LHCN-M2 (cell line): ENCODE data around the gene LMTK3. TPM values are rescaled to one million over a fixed set of nuclear protein-coding genes. Genes with fewer than 3 reads are reported as not detected.

Source experiments
- DNase-seq: peaks from one replicate; pipeline ENCODE4 v3.0.0-alpha.2; 2012; ENCODE audit warnings: low read depth
- total RNA-seq: library from RNA; depleted of rRNA; stranded (reverse); fragments of >200 nt; gene quantifications from 2 replicates; pipeline ENCODE4 v1.2.3, GENCODE V29; 2014

LMTK3 gene
- total RNA-seq, 1 experiment from 2014 or later: 0.06 TPM

DNA sequence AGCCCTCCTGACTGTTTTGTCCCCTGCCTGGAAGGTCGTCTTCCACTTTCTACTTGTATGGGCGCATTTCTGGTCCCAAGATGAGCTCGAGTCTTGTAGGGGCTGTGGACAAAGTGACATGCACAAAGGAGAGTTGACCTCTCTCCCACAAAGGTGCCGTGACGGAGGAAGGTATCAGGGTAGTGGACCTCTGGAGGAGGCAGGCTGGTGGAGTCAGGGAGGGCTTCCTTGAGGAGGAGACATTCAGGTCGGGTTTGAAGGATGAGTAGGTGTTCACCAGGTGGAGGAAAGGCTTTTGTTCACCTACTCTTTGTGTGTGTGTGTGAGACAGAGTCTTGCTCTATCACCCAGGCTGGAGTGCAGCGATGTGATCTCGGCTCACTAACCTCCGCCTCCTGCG, 40.8 kb downstream of the LMTK3 start:
- no peak for DNase-seq

- DNase-seq: no peak
These were observed 41.5 kb downstream of the LMTK3 start for GRCh38 chr19:48469934-48470680.

DNA sequence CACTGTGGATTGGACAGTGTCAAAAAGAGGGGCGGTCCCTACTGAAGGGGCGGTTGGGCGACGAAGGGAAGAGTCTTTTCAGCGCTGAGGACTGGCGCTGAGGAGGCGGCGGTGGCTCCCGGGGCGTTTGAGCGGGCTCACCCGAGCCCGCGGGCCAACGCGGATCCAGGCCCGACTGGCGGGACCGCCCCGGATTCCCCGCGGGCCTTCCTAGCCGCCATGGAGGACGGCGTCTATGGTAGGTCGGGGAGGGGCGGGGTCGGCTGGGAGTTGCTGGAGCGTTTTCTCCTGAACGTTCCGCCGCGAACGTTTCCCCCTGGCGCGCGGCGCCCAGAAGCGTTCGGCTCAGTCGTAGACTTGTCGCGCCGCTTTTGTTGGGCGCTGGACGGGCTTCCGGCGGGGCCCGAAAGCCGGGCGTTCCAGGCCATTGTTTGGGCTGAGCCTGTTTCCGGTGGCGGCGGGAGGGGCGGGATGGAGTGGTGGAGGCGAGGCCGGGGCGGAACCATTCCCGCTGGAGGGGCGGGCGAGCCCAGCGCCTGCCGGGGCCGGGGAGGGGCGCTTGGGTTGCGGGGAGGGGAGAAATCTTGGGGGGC, 42.2 kb downstream of the LMTK3 start, which contains the start of gene CYTH2:
Gene CYTH2 (plus strand): TSS at position 81 of the 593 bp plus-strand sequence. CDS start 139 bp downstream, at position 220.
- peak; percentile 79 for DNase-seq

GRCh38 chr19:48468772-48469288, 42.8 kb downstream of the LMTK3 start:
- DNase-seq: peak; percentile 100

- no peak for DNase-seq
These were observed 44.9 kb downstream of the LMTK3 start for GRCh38 chr19:48466561-48467325.

DNA sequence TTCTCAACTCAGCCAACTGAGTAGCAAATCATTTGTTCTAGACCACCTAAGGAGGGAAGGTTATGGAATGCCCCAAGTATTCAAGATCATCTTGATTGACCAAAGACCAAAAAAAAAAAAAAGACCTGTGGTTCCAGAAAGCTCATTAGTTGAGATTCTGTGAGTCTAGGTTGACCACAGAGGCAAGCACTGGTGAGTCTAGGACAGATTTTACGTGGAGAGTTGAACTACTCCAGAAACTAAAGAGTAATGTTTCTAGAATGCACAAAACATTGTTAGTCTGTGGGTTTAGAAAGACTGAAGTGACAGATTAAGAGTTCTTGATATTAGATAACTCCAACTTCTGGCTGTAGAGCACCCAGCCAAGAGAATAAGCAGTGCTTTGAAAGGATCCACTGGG, 46.4 kb downstream of the LMTK3 start:
- no peak for DNase-seq

DNA sequence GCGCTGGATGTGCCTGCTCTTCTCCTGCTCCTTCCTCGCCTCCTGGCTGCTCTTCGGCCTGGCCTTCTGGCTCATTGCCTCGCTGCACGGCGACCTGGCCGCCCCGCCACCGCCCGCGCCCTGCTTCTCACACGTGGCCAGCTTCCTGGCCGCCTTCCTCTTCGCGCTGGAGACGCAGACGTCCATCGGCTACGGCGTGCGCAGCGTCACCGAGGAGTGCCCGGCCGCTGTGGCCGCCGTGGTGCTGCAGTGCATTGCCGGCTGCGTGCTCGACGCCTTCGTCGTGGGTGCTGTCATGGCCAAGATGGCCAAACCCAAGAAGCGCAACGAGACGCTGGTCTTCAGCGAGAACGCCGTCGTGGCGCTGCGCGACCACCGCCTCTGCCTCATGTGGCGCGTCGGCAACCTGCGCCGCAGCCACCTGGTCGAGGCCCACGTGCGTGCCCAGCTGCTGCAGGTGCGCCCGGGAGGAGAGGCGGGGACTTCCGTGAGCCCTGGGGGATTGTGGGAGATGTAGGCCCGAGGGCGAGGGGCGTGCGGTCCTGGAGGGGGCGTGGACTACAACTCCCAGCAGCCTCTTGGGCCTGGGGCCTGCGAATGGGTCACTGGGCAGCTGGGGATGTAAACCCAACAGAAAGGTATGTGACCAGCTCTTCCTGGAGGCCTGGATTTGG, 49.5 kb downstream of the LMTK3 start:
- DNase-seq: no peak

DNA sequence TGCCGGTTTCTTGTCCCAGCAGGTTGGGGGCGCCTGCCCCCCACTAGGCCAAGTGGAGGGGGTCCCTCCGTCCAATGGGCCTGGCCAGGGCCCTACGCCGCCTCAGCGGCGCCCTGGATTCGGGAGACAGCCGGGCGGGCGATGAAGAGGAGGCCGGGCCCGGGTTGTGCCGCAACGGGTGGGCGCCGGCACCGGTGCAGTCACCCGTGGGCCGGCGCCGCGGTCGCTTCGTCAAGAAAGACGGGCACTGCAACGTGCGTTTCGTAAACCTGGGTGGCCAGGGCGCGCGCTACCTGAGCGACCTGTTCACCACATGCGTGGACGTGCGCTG, 50.0 kb downstream of the LMTK3 start:
- no peak for DNase-seq

GRCh38 chr19:48458016-48458415, 53.6 kb downstream of the LMTK3 start:
- DNase-seq: peak; percentile 70

- no peak for DNase-seq
These were observed 54.8 kb downstream of the LMTK3 start for GRCh38 chr19:48456864-48457263.

DNA sequence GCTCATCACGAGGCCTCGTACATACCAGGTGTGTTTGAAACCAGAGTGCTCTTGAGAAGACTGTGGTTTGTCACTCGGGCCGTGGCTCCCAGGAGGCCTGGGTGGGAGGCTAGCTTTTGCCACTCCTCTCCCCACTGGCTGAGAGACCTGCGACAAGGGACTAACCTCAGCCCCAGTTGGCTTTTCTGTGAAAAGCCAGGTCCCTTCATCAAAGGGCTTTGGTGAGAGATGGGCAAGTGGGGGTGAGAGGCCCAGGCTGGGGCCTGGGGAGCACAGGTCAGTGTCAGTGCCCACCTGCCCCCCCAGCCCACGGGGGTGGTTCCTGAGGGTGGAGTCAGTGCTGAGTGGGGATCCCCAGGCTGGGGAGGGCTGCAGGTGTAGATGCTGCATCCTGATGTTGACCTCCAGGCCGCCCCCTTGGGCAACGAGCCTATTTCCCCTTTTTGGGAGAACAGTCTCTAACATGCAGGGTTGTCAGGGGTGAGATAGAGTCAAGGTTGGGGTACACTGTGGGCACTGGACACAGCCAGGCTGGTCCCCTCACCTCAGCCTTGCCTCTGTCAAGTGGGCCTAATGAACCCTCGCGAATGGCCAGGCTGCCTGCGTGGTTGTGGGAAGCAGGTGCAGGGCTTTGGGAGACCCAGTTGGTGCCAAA, 55.6 kb downstream of the LMTK3 start:
- DNase-seq: no peak

GRCh38 chr19:48455171-48455907, 56.3 kb downstream of the LMTK3 start, which contains the start of gene KCNJ14:
TSS of gene KCNJ14 (plus strand) at chr19:48455574. CDS start at chr19:48461725, 6,151 bp downstream.
- no peak for DNase-seq

DNA sequence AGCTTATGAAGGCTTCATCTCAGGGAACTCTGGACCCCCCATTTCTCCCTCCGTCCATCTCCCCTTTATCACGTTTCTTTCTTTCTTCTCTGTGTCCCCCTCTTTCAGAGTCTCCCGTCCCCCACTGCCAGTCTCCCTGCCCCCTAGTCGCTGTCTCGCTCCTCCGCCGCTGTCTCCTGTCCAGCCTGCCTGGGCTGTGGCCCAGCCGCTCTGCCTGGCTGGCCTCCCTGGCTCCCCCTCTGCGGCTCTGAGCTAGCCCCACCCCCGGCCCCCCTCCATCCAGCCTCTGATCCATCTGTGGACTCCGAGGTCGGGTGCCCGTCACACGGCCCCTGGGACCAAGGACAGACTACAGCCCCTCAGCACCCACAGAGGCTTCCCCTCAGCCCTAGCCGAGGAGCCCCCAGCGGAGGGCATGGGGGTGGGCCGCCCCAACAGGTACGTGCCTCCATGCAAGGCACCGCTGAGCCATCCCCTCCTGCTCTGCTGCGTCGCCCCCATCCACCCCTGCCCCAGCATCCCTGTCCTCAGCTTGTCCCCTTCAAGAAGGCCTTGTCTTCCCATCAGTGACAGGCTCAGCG, 57.4 kb downstream of the LMTK3 start:
- DNase-seq: no peak

- no peak for DNase-seq
These were observed 59.1 kb downstream of the LMTK3 start for GRCh38 chr19:48452289-48453190.

- DNase-seq: no peak
These were observed 60.0 kb downstream of the LMTK3 start for GRCh38 chr19:48451624-48452023.

DNA sequence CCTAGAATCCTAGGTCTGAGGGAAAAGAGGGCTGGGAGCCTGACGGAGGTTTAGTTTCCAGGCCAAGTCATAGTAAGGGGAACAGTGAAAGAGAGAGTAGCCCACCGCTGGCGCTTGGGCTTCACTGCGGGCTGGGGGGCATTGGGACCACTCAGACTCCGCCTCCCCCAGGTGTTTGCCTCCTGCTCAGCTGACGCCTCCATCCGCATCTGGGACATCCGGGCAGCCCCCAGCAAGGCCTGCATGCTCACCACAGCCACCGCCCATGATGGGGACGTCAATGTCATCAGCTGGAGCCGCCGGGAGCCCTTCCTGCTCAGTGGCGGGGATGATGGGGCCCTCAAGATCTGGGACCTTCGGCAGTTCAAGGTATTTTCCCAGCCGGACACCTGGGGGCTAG, 60.8 kb downstream of the LMTK3 start:
- DNase-seq: no peak

GRCh38 chr19:48450441-48450840, 61.2 kb downstream of the LMTK3 start:
- DNase-seq: no peak

- no peak for DNase-seq
These were observed 63.1 kb downstream of the LMTK3 start for GRCh38 chr19:48448563-48448962.

DNA sequence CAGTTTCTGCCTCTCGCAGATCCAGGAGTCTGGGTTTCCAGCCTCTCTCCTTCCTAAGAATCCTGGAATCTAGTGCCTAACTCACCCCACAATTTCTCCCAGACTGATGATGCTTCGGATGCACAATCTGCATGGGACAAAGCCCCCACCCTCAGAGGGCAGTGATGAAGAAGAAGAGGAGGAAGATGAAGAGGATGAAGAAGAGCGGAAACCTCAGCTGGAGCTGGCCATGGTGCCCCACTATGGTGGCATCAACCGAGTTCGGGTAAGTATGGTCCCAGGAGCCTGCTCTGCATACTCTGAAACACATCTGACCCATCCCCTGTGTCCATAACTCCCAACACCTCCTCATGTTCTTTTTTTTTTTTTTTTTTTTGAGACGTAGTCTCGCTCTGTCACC, 65.1 kb downstream of the LMTK3 start:
- DNase-seq: no peak
